D721Med (cell line): ENCODE results near the gene ZDHHC9.

Experiments
- DNase-seq: peaks from one replicate; pipeline ENCODE4 v3.0.0; 2011; ENCODE audit warnings: low spot score; ENCODE audit not compliant: insufficient read length
- FAIRE-seq: peaks from 2 replicates; lab custom pipeline; 2011; peaks lifted over from hg19 to GRCh38; lab: Jason Lieb, UNC
- CTCF ChIP-seq: IDR thresholded peaks from 2 replicates; pipeline ENCODE4 v1.5.1; 2012; ENCODE audit warnings: mild to moderate bottlenecking, control low read depth; ENCODE audit not compliant: insufficient read depth; ENCODE audit errors: missing control alignments

ZDHHC9 gene

GRCh38 chrX:129800186-129800585 lies 43.5 kb downstream of the ZDHHC9 start:
- FAIRE-seq = no peak
- no peak for TF ChIP-seq CTCF
- no peak for DNase-seq

- DNase-seq (no peak), FAIRE-seq (no peak)
- no peak for TF ChIP-seq CTCF
Measured at GRCh38 chrX:129798888-129799287, 44.8 kb downstream of the ZDHHC9 start.

GRCh38 chrX:129798456-129798855 lies 45.2 kb downstream of the ZDHHC9 start:
- FAIRE-seq = no peak

GRCh38 chrX:129797251-129797906 lies 46.3 kb downstream of the ZDHHC9 start:
- no peak for FAIRE-seq

More at GRCh38 chrX:129798456-129798855, 45.2 kb downstream of the ZDHHC9 start:
- TF ChIP-seq CTCF = no peak
- DNase-seq = no peak

GRCh38 chrX:129795584-129795983 lies 48.1 kb downstream of the ZDHHC9 start:
- FAIRE-seq = no peak
- TF ChIP-seq CTCF = no peak
- DNase-seq = no peak

More at GRCh38 chrX:129797251-129797906, 46.3 kb downstream of the ZDHHC9 start:
- no peak for DNase-seq
- TF ChIP-seq CTCF = no peak

- DNase-seq = no peak
- no peak for FAIRE-seq
- TF ChIP-seq CTCF = no peak
Measured at GRCh38 chrX:129793604-129794191, 50.0 kb downstream of the ZDHHC9 start.
